Neural cell (in vitro differentiated cells): Measurements from ENCODE around the gene APOBEC3H. TPM values are rescaled to one million over a fixed set of nuclear protein-coding genes. Genes with fewer than 3 reads are reported as not detected.

Source experiments
- H2AFZ ChIP-seq: fragments of 200-600, 300-800 bp; sonication (generic), shearing (Covaris generic); 2 replicates; pipeline ENCODE4 v1.6.0; 2014; ENCODE audit warnings: low read depth, mild to moderate bottlenecking, antibody characterized with exemption, low read length, moderate library complexity
- H3F3A ChIP-seq: fragments of 200-600 bp; shearing (Covaris generic); 2 replicates; pipeline ENCODE4 v1.6.1; 2016; ENCODE audit warnings: mild to moderate bottlenecking, moderate library complexity, mixed read lengths, antibody characterized with exemption, low read length; ENCODE audit not compliant: insufficient read depth, poor library complexity, severe bottlenecking
- H3K27ac ChIP-seq: fragments of 200-600, 300-800 bp; sonication (generic), shearing (Covaris generic); 2 replicates; pipeline ENCODE4 v1.5.1; 2014; ENCODE audit warnings: mild to moderate bottlenecking, low read length, moderate library complexity
- H3K27me3 ChIP-seq: fragments of 300-800, 200-600 bp; sonication (generic), shearing (Covaris generic); 2 replicates; pipeline ENCODE4 v1.6.0; 2014; ENCODE audit warnings: mild to moderate bottlenecking, low read depth, low read length, moderate library complexity; ENCODE audit not compliant: insufficient read depth
- H3K36me3 ChIP-seq: fragments of 300-800, 200-600 bp; sonication (generic), shearing (Covaris generic); 2 replicates; pipeline ENCODE4 v1.5.1; 2014; ENCODE audit warnings: mild to moderate bottlenecking, antibody characterized with exemption, low read length, moderate library complexity; ENCODE audit not compliant: insufficient read depth
- H3K4me2 ChIP-seq: fragments of 300-800, 200-600 bp; sonication (generic), shearing (Covaris generic); 2 replicates; pipeline ENCODE4 v1.6.0; 2014; ENCODE audit warnings: mild to moderate bottlenecking, low read length
- H3K4me3 ChIP-seq: fragments of 300-800, 200-600 bp; sonication (generic), shearing (Covaris generic); 2 replicates; pipeline ENCODE4 v1.5.1; 2014; ENCODE audit warnings: mild to moderate bottlenecking, low read length, moderate library complexity
- H3K79me2 ChIP-seq: fragments of 200-600 bp; shearing (Covaris generic); replicated peaks from 2 replicates; pipeline ENCODE4 v1.6.0; 2014; ENCODE audit warnings: mild to moderate bottlenecking, low read length, moderate library complexity; ENCODE audit not compliant: insufficient read depth
- H3K9ac ChIP-seq: fragments of 300-800, 200-600 bp; sonication (generic), shearing (Covaris generic); 2 replicates; pipeline ENCODE4 v1.6.1; 2016; ENCODE audit warnings: mild to moderate bottlenecking, low read length, mixed read lengths
- H3K9me2 ChIP-seq: fragments of 200-600 bp; shearing (Covaris generic); 2 replicates; pipeline ENCODE4 v1.6.1; 2016; ENCODE audit warnings: mild to moderate bottlenecking, low read length, mixed read lengths; ENCODE audit not compliant: insufficient read depth
- H3K9me3 ChIP-seq: fragments of 200-600, 300-800 bp; sonication (generic), shearing (Covaris generic); 2 replicates; pipeline ENCODE4 v1.6.1; 2016; ENCODE audit warnings: mild to moderate bottlenecking, mixed run types, low read length, moderate library complexity, mixed read lengths
- H4K20me1 ChIP-seq: fragments of 200-600 bp; shearing (Covaris generic); 2 replicates; pipeline ENCODE4 v1.6.1; 2016; ENCODE audit warnings: mild to moderate bottlenecking, mixed run types; ENCODE audit not compliant: insufficient read depth
- CTCF ChIP-seq: fragments of 450-650 bp; IDR thresholded peaks from 2 replicates; pipeline ENCODE4 v1.5.1; 2014; ENCODE audit warnings: antibody characterized with exemption, mild to moderate bottlenecking, moderate library complexity; ENCODE audit not compliant: poor library complexity, severe bottlenecking
- EP300 ChIP-seq: fragments of 450-650 bp; conservative IDR thresholded peaks from 2 replicates; pipeline ENCODE4 v1.6.1; 2014; ENCODE audit warnings: antibody characterized with exemption, mild to moderate bottlenecking, moderate library complexity; ENCODE audit not compliant: poor library complexity, severe bottlenecking
- EZH2 ChIP-seq: fragments of 200-600, 300-800 bp; shearing (Covaris generic), sonication (generic); IDR thresholded peaks from 2 replicates; pipeline ENCODE4 v1.6.1; 2014; ENCODE audit warnings: antibody characterized with exemption, low read length, borderline replicate concordance, mild to moderate bottlenecking; ENCODE audit not compliant: insufficient read depth, poor library complexity, severe bottlenecking
- MXI1 ChIP-seq: fragments of 450-650 bp; conservative IDR thresholded peaks from 2 replicates; pipeline ENCODE4 v1.6.1; 2014; ENCODE audit warnings: antibody characterized with exemption, mild to moderate bottlenecking; ENCODE audit not compliant: poor library complexity, severe bottlenecking
- POLR2AphosphoS5 ChIP-seq: IDR thresholded peaks from 2 replicates; pipeline ENCODE4 v1.6.1; 2012
- RAD21 ChIP-seq: fragments of 450-650 bp; conservative IDR thresholded peaks from 2 replicates; pipeline ENCODE4 v1.6.1; 2014; ENCODE audit warnings: antibody characterized with exemption, mild to moderate bottlenecking, moderate library complexity
- SMC3 ChIP-seq: fragments of 450-650 bp; conservative IDR thresholded peaks from 2 replicates; pipeline ENCODE4 v1.6.1; 2014; ENCODE audit warnings: antibody characterized with exemption, mild to moderate bottlenecking, moderate library complexity; ENCODE audit not compliant: poor library complexity
- TAF1 ChIP-seq: IDR thresholded peaks from 2 replicates; pipeline ENCODE4 v1.6.1; 2012; ENCODE audit warnings: low read depth
- polyA plus RNA-seq: library from polyadenylated mRNA; depleted of rRNA; stranded (reverse); fragments of >200 nt; gene quantifications from 2 replicates; pipeline ENCODE4 v1.2.3, GENCODE V29; 2014
- TF ChIP-seq, protein P1 (sequence below): IDR thresholded peaks from 2 replicates; pipeline ENCODE4 v1.6.1; 2012; ENCODE audit warnings: borderline replicate concordance

The APOBEC3H gene
- polyA plus RNA-seq, 1 donor from 2014 or later = not detected

DNA sequence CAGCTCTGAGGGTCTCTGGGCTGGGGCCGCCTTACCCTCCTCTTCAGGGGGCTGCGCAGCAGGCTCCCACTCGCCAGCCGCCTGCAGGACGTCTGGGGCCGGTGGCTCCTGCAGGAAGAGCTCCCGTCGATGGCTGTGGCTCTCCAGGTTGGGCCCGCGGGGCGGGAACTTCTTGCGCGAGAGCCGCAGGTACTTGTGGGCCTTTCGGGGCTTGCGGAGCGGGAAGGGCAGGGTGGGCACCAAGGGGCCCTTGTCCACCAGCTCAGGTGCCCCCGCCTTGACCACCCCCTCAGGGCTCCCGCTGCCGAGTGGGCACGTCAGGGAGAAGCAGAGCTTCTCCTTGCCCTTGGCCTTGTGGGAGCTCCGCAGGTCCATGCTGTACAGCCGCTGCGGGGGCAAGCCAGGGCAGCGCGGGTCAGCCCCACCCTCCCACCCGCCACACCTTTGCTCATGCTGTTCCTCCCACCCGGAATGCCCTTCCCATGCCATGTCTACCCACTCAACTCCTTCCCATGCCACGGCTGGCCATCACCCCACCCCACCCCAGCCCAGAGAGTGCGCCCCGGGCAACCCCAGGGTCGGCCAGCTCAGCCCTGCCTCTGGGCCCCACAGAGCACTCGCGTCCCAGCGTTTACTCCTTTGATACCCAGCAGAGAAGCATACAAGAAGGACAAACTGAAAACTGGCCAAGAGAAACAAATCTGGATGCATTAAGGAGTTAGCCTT is 37.5 kb downstream of the APOBEC3H start:
- Histone ChIP-seq H3K9ac (no peak overlapping the region), H3K9me2 (no peaks in the 10 kb centered on the region), H3K4me3 (no peak overlapping the region), H3K27me3 (no peaks in the 10 kb centered on the region), H3K27ac (no peak overlapping the region), H4K20me1 (no peaks in the 10 kb centered on the region), H3K4me2 (no peak overlapping the region), H3K36me3 (no peaks in the 10 kb centered on the region), H2AFZ (no peak overlapping the region), H3F3A (no peaks in the 10 kb centered on the region), H3K79me2 (no peaks in the 10 kb centered on the region), H3K9me3 (no peaks in the 10 kb centered on the region)
- TF ChIP-seq TAF1 = no peak
- no peak for TF ChIP-seq EP300
- no peak for TF ChIP-seq RAD21
- TF ChIP-seq, protein P1, sequence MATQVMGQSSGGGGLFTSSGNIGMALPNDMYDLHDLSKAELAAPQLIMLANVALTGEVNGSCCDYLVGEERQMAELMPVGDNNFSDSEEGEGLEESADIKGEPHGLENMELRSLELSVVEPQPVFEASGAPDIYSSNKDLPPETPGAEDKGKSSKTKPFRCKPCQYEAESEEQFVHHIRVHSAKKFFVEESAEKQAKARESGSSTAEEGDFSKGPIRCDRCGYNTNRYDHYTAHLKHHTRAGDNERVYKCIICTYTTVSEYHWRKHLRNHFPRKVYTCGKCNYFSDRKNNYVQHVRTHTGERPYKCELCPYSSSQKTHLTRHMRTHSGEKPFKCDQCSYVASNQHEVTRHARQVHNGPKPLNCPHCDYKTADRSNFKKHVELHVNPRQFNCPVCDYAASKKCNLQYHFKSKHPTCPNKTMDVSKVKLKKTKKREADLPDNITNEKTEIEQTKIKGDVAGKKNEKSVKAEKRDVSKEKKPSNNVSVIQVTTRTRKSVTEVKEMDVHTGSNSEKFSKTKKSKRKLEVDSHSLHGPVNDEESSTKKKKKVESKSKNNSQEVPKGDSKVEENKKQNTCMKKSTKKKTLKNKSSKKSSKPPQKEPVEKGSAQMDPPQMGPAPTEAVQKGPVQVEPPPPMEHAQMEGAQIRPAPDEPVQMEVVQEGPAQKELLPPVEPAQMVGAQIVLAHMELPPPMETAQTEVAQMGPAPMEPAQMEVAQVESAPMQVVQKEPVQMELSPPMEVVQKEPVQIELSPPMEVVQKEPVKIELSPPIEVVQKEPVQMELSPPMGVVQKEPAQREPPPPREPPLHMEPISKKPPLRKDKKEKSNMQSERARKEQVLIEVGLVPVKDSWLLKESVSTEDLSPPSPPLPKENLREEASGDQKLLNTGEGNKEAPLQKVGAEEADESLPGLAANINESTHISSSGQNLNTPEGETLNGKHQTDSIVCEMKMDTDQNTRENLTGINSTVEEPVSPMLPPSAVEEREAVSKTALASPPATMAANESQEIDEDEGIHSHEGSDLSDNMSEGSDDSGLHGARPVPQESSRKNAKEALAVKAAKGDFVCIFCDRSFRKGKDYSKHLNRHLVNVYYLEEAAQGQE = no peak
- TF ChIP-seq EZH2 = no peak
- TF ChIP-seq POLR2AphosphoS5 = no peak
- no peak for TF ChIP-seq CTCF
- TF ChIP-seq MXI1 = no peak
- TF ChIP-seq SMC3 = no peak

DNA sequence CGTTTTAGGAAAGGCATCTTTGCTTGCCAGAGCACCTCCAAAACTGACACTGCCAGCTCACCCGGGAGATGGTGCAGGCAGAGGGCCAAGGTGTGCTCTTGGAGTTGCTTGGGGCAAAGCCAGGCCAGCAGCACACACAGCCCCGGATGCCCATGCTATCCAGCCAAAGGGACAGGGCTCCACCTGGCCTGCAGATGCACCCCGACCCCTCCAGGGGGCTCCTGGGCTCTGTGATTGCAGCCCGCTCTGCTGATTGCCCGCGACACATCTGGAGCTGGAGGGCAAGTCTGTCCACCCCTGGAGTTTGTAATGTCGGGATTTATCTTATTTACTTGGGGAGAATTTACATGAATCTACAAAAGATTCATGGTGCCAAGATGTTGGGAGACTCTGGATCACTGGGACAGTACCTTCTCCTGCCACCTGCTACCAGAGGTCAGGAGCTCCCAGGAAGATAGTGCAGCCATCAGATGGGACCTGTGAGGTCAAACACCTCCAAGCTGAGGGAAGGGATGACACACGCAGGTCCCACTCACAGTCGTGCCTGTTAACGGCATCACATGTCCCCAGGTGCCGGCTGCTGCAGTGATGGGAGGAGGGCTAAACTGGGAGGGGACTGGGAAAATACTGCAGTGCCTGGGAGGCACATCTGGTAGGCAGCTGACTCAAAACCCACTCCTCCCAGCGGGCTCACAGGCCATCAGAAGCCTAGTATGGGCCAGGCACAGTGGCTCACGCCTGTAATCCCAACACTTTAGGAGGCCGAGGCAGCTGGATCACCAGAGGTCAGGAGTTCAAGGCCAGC is 38.2 kb downstream of the APOBEC3H start:
- Histone ChIP-seq H4K20me1 (no peaks in the 10 kb centered on the region), H3F3A (no peaks in the 10 kb centered on the region), H3K4me2 (no peak overlapping the region), H3K4me3 (no peak overlapping the region), H3K79me2 (no peaks in the 10 kb centered on the region), H2AFZ (no peak overlapping the region), H3K9me2 (no peaks in the 10 kb centered on the region), H3K27ac (no peak overlapping the region), H3K9me3 (no peaks in the 10 kb centered on the region), H3K36me3 (no peaks in the 10 kb centered on the region), H3K27me3 (no peaks in the 10 kb centered on the region), H3K9ac (no peak overlapping the region)
- peak; percentile 58 for TF ChIP-seq RAD21
- peak; percentile 57 for TF ChIP-seq SMC3
- TF ChIP-seq POLR2AphosphoS5 = no peak
- no peak for TF ChIP-seq EP300
- TF ChIP-seq CTCF = peak; percentile 55
- TF ChIP-seq, protein P1 = no peak
- TF ChIP-seq EZH2 = no peak
